ENCODE results near the gene PEX11G.

GRCh38 chr19:7513809-7514642 lies 25.2 kb upstream of the PEX11G start:
- TF ChIP-seq CTCF (IDR thresholded peaks at IDR 0.05; ENCODE audit: poor library complexity, severe bottlenecking) (no peak), EZH2 (IDR thresholded peaks at IDR 0.05; ENCODE audit: borderline replicate concordance, insufficient read depth, low read length, poor library complexity, severe bottlenecking) (no peak)
